HepG2 (cell line): Measurements from ENCODE around the gene PACS1. TPM values are rescaled to one million over a fixed set of nuclear protein-coding genes. Genes with fewer than 3 reads are reported as not detected.

Experiments
- GATAD1 ChIP-seq: IDR thresholded peaks from 2 replicates; pipeline ENCODE4 v1.6.1; 2016; ENCODE audit warnings: missing genetic modification reagents, missing compliant biosample characterization
- GRHL1 ChIP-seq: sonication (generic); formaldehyde crosslinking; conservative IDR thresholded peaks from 2 replicates; pipeline ENCODE4 v1.8.0; 2022; ENCODE audit warnings: missing genetic modification reagents
- MYPOP ChIP-seq: sonication (generic); formaldehyde crosslinking; IDR thresholded peaks from 2 replicates; pipeline ENCODE4 v1.8.1; 2023; ENCODE audit warnings: mild to moderate bottlenecking, moderate library complexity, missing genetic modification reagents
- NFATC3 ChIP-seq: sonication (generic); formaldehyde crosslinking; IDR thresholded peaks from 2 replicates; pipeline ENCODE4 v1.5.1; 2020; ENCODE audit warnings: mild to moderate bottlenecking, missing genetic modification reagents
- POLR2AphosphoS5 ChIP-seq: IDR thresholded peaks from 2 replicates; pipeline ENCODE4 v1.6.1; 2012; ENCODE audit warnings: low read depth, low read length
- PTBP1 ChIP-seq: fragments of 200-400 bp; formaldehyde crosslinking; IDR thresholded peaks from 2 replicates; pipeline ENCODE4 v1.6.1; 2018; ENCODE audit warnings: low read length, low read depth; ENCODE audit not compliant: poor library complexity, severe bottlenecking
- SP1 ChIP-seq, 2 experiments: fragments of 450-650 bp in 1 of 2; sonication (generic) in 1 of 2; formaldehyde crosslinking in 1 of 2; IDR thresholded peaks; 2 replicates each; pipeline versions ENCODE4 v1.4.0 to v1.6.1; 2016 to 2020; ENCODE audit warnings: missing genetic modification reagents in 1 of 2
- TBX2 ChIP-seq: sonication (generic); formaldehyde crosslinking; IDR thresholded peaks from 2 replicates; pipeline ENCODE4 v1.5.0; 2020; ENCODE audit warnings: missing genetic modification reagents, mild to moderate bottlenecking, borderline replicate concordance
- THAP11 ChIP-seq: IDR thresholded peaks from 2 replicates; pipeline ENCODE4 v1.6.1; 2016; ENCODE audit warnings: missing biosample characterization, missing genetic modification reagents
- ZNF136 ChIP-seq: sonication (generic); formaldehyde crosslinking; IDR thresholded peaks from 2 replicates; pipeline ENCODE4 v1.8.1; 2022; ENCODE audit warnings: low read depth, mild to moderate bottlenecking, moderate library complexity, missing genetic modification reagents
- ZNF318 ChIP-seq: sonication (generic); formaldehyde crosslinking; IDR thresholded peaks from 2 replicates; pipeline ENCODE4 v1.4.0; 2020; ENCODE audit warnings: mild to moderate bottlenecking, missing genetic modification reagents
- ZNF574 ChIP-seq: sonication (generic); formaldehyde crosslinking; IDR thresholded peaks from 2 replicates; pipeline ENCODE4 v1.4.0; 2020; ENCODE audit warnings: missing genetic modification reagents
- polyA plus RNA-seq, 8 experiments: library from polyadenylated mRNA; depleted of rRNA in 3 of 8; stranded (reverse) in 7 of 8; unstranded in 1 of 8; fragments of >200 nt; fragmentation: Illumina TruSeq in 4 of 8; extraction: Trizol in 4 of 8; gene quantifications; 2 replicates each; pipeline versions ENCODE4 v1.2.1 to v1.2.3, GENCODE V29; 2011 to 2016; ENCODE audit warnings: low read depth in 4 of 8, missing spikeins in 1 of 8, mixed read lengths in 1 of 8; ENCODE audit not compliant: insufficient read depth in 1 of 8
- total RNA-seq, 5 experiments: library from RNA; depleted of rRNA; stranded (reverse); fragments of >200 nt; fragmentation: Illumina TruSeq; extraction: Trizol; gene quantifications; 2 replicates each; pipeline ENCODE4 v1.2.3, GENCODE V29; 2016; ENCODE audit warnings: low read depth in 1 of 5

The PACS1 gene
- total and polyA plus RNA-seq, 2 of the 13 experiments (the other 11 are each of a cell fraction or from before 2014, with no cell fraction given), result 7.6 to 8.6 TPM

- TF ChIP-seq GRHL1 (CRISPR knock-in tag) (no peak), PTBP1 (no peak), NFATC3 (peak; percentile 50; the same call in 1 of the 2 replicates), ZNF574 (CRISPR knock-in tag) (peak; percentile 62; the same call in 1 of the 2 replicates), THAP11 (CRISPR knock-in tag) (peak; percentile 97), MYPOP (CRISPR knock-in tag) (peak; percentile 51; the same call in 1 of the 2 replicates), SP1 (IDR thresholded peaks at IDR 0.05) (no peak), SP1 (CRISPR knock-in tag; IDR thresholded peaks at IDR 0.05) (peak; percentile 22; the same call in 1 of the 2 replicates), GATAD1 (CRISPR knock-in tag) (peak; percentile 9; the same call in 1 of the 2 replicates), ZNF318 (CRISPR knock-in tag) (0 out of 2 replicates have a peak, but pooled peaks have one; percentile 47), TBX2 (CRISPR knock-in tag) (0 out of 2 replicates have a peak, but pooled peaks have one; percentile 38), POLR2AphosphoS5 (peak; percentile 66), ZNF136 (CRISPR knock-in tag) (0 out of 2 replicates have a peak, but pooled peaks have one; percentile 41)
Observed at GRCh38 chr11:66268244-66268951, 198.3 kb downstream of the PACS1 start, which contains the start of gene RAB1B (continued).
